HEK293 (cell line): ENCODE results near the gene FIGNL2.

Experiments used
- CTCF ChIP-seq: fragments of 450-650 bp; formaldehyde crosslinking; IDR thresholded peaks from 2 replicates; pipeline ENCODE4 v1.5.1; 2016; ENCODE audit warnings: missing biosample characterization, missing genetic modification characterization
- KLF16 ChIP-seq: fragments of 450-650 bp; formaldehyde crosslinking; IDR thresholded peaks from 2 replicates; pipeline ENCODE4 v1.5.1; 2017; ENCODE audit warnings: missing biosample characterization, missing genetic modification characterization
- MYNN ChIP-seq: fragments of 450-650 bp; formaldehyde crosslinking; IDR thresholded peaks from 2 replicates; pipeline ENCODE4 v1.5.1; 2016; ENCODE audit warnings: missing biosample characterization, missing genetic modification characterization, borderline replicate concordance
- SALL2 ChIP-seq: fragments of 450-650 bp; formaldehyde crosslinking; IDR thresholded peaks from 2 replicates; pipeline ENCODE4 v1.5.0; 2017; ENCODE audit warnings: missing biosample characterization, mild to moderate bottlenecking, missing genetic modification characterization, borderline replicate concordance
- TCF7L2 ChIP-seq: IDR thresholded peaks from 2 replicates; pipeline ENCODE4 v1.6.1; 2011; ENCODE audit warnings: low read depth, mild to moderate bottlenecking, inconsistent platforms, low read length, moderate library complexity, borderline replicate concordance
- YY1 ChIP-seq: fragments of 450-650 bp; formaldehyde crosslinking; IDR thresholded peaks from 2 replicates; pipeline ENCODE4 v1.5.1; 2018; ENCODE audit warnings: missing biosample characterization, missing genetic modification characterization
- ZBTB8A ChIP-seq: fragments of 450-650 bp; formaldehyde crosslinking; IDR thresholded peaks from 2 replicates; pipeline ENCODE4 v1.5.1; 2016; ENCODE audit warnings: missing biosample characterization, missing genetic modification characterization
- ZNF114 ChIP-seq: fragments of 450-650 bp; formaldehyde crosslinking; IDR thresholded peaks from 2 replicates; pipeline ENCODE4 v1.5.0; 2017; ENCODE audit warnings: missing biosample characterization, missing genetic modification characterization
- ZNF24 ChIP-seq: fragments of 450-650 bp; formaldehyde crosslinking; IDR thresholded peaks from 2 replicates; pipeline ENCODE4 v1.5.1; 2016; ENCODE audit warnings: missing biosample characterization, missing genetic modification characterization
- ZNF274 ChIP-seq, 2 experiments: fragments of 200-500 bp in 1 of 2; fragments of 450-650 bp in 1 of 2; sonication (Bioruptor generic) in 1 of 2; formaldehyde crosslinking in 1 of 2; IDR thresholded peaks; 2 replicates each; pipeline versions ENCODE4 v1.5.1 to v1.6.1; 2014 to 2016; ENCODE audit warnings: borderline replicate concordance in 1 of 2, inconsistent platforms in 1 of 2, low read length in 1 of 2, missing biosample characterization in 1 of 2, missing genetic modification characterization in 1 of 2
- ZNF529 ChIP-seq: fragments of 450-650 bp; formaldehyde crosslinking; IDR thresholded peaks from 2 replicates; pipeline ENCODE4 v1.5.1; 2017; ENCODE audit warnings: missing genetic modification characterization, missing biosample characterization; ENCODE audit not compliant: insufficient replicate concordance
- ZNF560 ChIP-seq: fragments of 450-650 bp; formaldehyde crosslinking; IDR thresholded peaks from 2 replicates; pipeline ENCODE4 v1.5.1; 2017; ENCODE audit warnings: missing biosample characterization, missing genetic modification characterization, borderline replicate concordance
- ZNF580 ChIP-seq: fragments of 450-650 bp; formaldehyde crosslinking; IDR thresholded peaks from 2 replicates; pipeline ENCODE4 v1.5.1; 2016; ENCODE audit warnings: missing biosample characterization, missing genetic modification characterization

GRCh38 chr12:51817027-51817953 is 31.2 kb downstream of the FIGNL2 start:
- TF ChIP-seq CTCF (tag by site-specific recombination) = no peak
- no peak for TF ChIP-seq SALL2
- no peak for TF ChIP-seq KLF16 (tag by site-specific recombination)
- no peak for TF ChIP-seq ZNF560 (tag by site-specific recombination)
- no peak for TF ChIP-seq MYNN (tag by site-specific recombination)
- TF ChIP-seq TCF7L2 = no peak
- TF ChIP-seq ZNF114 = no peak
- no peak for TF ChIP-seq ZNF580 (tag by site-specific recombination)
- no peak for TF ChIP-seq ZNF529
- no peak for TF ChIP-seq ZNF274 (IDR thresholded peaks at IDR 0.05; ENCODE audit: low read length)
- no peak for TF ChIP-seq ZNF274 (tag by site-specific recombination; IDR thresholded peaks at IDR 0.05; ENCODE audit: borderline replicate concordance)
- no peak for TF ChIP-seq YY1 (tag by site-specific recombination)
- TF ChIP-seq ZNF24 (tag by site-specific recombination) = no peak
- no peak for TF ChIP-seq ZBTB8A (tag by site-specific recombination)
